Astrocyte (in vitro differentiated cells and primary cell): Measurements from ENCODE around the gene PURB.

Experiments
- EZH2 ChIP-seq: IDR thresholded peaks from 2 replicates; pipeline ENCODE4 v1.6.1; 2012; ENCODE audit warnings: mild to moderate bottlenecking, low read length, inconsistent platforms; ENCODE audit not compliant: insufficient read depth
- TF ChIP-seq, protein P1 (sequence below): IDR thresholded peaks from 2 replicates; pipeline ENCODE4 v1.5.1; 2011; ENCODE audit warnings: low read depth, mild to moderate bottlenecking, inconsistent platforms, low read length, moderate library complexity; ENCODE audit not compliant: insufficient read depth

GRCh38 chr7:44876393-44876792 is 8.9 kb downstream of the PURB start:
- TF ChIP-seq, protein P1, sequence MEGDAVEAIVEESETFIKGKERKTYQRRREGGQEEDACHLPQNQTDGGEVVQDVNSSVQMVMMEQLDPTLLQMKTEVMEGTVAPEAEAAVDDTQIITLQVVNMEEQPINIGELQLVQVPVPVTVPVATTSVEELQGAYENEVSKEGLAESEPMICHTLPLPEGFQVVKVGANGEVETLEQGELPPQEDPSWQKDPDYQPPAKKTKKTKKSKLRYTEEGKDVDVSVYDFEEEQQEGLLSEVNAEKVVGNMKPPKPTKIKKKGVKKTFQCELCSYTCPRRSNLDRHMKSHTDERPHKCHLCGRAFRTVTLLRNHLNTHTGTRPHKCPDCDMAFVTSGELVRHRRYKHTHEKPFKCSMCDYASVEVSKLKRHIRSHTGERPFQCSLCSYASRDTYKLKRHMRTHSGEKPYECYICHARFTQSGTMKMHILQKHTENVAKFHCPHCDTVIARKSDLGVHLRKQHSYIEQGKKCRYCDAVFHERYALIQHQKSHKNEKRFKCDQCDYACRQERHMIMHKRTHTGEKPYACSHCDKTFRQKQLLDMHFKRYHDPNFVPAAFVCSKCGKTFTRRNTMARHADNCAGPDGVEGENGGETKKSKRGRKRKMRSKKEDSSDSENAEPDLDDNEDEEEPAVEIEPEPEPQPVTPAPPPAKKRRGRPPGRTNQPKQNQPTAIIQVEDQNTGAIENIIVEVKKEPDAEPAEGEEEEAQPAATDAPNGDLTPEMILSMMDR = no peak
- TF ChIP-seq EZH2 = no peak
